Tibial nerve (tissue), 3 donors: ENCODE results near the gene DGKI.

Experiments used
- POLR2A ChIP-seq, 2 donors: fragments of 450-650 bp; IDR thresholded peaks; one replicate each; pipeline ENCODE4 v1.6.1; 2017; ENCODE audit warnings: antibody characterized with exemption in 2 of 2, mild to moderate bottlenecking in 2 of 2, moderate library complexity in 2 of 2
- TF ChIP-seq, protein P1 (sequence below), 5 experiments: fragments of 200-600 bp in 3 of 5; fragments of 450-650 bp in 2 of 5; sonication (generic) in 3 of 5; IDR thresholded peaks; one replicate each; pipeline ENCODE4 v1.5.1; 2016 to 2019; ENCODE audit warnings: antibody characterized with exemption in 5 of 5, mild to moderate bottlenecking in 3 of 5, moderate library complexity in 2 of 5

DNA sequence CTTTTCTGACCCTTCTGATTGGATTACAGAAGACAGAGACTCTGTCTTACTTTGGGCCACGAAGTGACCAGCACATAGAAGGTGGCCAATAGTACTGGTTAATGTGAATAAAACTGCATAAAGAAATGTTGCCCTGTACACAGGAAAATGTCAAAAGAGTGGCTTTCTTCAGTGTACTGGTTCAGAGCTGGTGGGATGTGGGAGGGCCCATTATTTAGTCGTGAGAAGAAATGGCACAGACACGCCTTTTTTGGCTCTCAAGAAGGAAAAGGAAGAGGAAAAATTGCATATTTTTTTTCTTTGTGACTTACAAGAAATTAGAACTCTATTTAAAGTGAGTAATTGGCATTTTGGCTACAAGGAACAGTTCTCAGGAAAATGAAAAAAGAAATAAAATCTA is 129.7 kb downstream of the DGKI start:
- TF ChIP-seq, protein P1, sequence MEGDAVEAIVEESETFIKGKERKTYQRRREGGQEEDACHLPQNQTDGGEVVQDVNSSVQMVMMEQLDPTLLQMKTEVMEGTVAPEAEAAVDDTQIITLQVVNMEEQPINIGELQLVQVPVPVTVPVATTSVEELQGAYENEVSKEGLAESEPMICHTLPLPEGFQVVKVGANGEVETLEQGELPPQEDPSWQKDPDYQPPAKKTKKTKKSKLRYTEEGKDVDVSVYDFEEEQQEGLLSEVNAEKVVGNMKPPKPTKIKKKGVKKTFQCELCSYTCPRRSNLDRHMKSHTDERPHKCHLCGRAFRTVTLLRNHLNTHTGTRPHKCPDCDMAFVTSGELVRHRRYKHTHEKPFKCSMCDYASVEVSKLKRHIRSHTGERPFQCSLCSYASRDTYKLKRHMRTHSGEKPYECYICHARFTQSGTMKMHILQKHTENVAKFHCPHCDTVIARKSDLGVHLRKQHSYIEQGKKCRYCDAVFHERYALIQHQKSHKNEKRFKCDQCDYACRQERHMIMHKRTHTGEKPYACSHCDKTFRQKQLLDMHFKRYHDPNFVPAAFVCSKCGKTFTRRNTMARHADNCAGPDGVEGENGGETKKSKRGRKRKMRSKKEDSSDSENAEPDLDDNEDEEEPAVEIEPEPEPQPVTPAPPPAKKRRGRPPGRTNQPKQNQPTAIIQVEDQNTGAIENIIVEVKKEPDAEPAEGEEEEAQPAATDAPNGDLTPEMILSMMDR (IDR thresholded peaks at IDR 0.05): no peak
- TF ChIP-seq POLR2A (IDR thresholded peaks at IDR 0.05): no peak
